ENCODE results near the gene TFIP11.

TFIP11 gene

GRCh38 chr22:26446808-26447515 lies 65.3 kb downstream of the TFIP11 start:
- DNase-seq, result no peak

DNA sequence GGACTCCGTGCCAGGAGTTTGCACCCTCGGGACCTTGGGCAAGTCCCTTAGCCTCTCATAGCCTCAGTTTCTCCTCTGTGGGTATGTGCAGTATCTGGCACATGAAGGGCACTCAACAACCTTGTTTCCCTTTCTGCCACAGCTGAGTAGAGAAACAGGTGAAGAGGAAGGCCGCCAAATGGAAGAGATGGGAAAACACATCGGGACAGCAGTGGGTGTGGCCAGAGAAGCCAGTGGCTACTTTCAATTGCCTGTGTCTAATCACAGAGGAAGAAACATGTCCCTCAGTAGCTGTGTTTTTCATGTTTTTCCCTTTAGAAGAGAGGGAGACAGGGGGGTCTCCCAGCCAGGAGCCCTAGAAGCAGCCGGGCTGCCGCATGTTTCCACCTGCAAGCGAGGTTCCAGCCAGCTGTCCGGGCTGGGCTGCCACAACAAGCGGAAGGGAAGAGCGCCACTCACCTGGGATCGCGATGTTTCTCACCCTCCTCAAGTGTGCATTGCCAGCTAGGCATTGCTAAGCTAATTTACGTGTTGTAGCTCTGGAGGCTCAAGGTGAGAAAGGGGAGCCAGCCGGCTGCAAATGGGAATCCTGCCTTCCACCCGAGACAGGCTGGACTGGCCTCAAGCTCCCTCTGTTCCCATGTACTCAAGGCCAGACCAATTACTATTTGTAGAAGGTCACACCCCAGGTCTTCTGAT lies 66.5 kb downstream of the TFIP11 start:
- DNase-seq, result no peak

- DNase-seq, result no peak
These were observed 67.5 kb downstream of the TFIP11 start for GRCh38 chr22:26444777-26445176.

DNA sequence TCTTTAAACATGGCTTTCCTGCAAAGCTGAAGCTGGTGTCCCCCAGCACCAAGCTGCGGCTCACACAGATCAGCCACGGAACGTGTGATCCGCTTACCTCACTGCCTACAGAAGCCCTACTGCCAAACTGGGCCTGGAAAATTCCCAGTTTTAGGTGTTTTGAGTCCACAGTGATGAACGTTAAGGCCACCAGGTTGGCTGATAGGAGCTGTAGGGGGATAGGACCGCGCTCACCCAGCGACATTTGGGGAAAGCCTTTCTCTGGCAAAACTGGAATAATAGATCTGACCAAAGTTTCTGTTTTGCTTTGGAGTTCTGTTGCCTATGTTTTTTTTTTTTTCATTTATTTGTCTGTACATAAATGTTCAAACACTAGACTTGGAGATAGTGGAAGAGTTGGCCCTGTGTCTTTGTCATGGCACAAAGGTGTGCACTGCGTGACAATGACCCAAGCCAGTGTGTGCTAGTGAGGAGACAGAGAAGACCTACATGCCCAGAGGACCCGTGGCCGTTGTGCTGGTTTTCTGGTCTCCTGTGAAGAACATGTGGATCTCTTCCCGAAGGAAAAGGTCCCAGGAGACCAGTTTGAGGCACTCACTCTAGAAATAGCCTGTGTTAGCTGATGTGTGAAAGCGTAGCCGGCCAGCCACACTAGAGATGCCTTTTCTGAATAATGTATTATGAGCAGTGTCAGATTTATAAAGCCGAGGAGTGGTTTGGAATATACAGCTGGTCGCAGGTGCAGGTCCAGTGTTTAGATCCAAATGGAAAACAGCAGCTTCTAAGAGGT lies 68.2 kb downstream of the TFIP11 start:
- no peak for DNase-seq

DNA sequence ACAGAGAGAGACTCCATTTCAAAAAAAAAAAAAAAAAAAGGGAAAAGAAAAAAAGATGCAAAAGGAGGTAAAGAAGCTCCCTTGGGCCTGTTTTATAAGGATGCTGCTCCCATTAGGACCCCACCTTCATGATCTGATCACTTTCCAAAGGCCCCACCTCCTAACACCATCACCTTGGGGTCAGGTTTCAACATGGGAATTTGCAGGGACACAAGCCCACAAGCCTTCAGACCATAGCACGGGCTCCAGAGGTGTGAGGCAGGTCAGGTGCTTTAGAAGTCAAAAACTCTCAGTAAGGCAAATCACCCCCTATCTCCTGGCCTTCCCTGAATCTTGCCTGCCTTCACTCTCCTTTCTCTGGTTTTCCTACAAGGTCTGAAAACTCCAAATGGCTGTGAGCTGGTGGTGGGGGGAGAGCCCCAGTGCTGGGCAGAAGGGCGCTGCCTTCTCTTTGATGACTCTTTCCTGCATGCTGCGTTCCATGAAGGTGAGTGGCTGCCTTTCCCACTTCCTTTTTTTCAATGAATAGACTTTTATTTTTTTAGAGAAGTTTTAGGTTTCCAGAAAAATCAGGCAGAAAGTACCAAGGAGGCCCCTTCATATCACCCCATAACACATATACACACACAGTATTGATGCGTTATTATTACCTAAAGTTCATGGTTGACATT lies 70.1 kb downstream of the TFIP11 start:
- DNase-seq, result no peak
